IPS-20b (cell line): ENCODE data around the gene SPATA6.

Experiments used
- H3K27ac ChIP-seq: one replicate; pipeline ENCODE4 v1.5.1; 2013; ENCODE audit warnings: low read length
- H3K27me3 ChIP-seq: 2 replicates; pipeline ENCODE4 v1.6.1; 2013; ENCODE audit warnings: mild to moderate bottlenecking, low read length, inconsistent platforms; ENCODE audit not compliant: insufficient read depth
- H3K36me3 ChIP-seq: 2 replicates; pipeline ENCODE4 v1.6.1; 2013; ENCODE audit warnings: low read depth, mild to moderate bottlenecking, inconsistent platforms, low read length, moderate library complexity; ENCODE audit not compliant: insufficient read depth
- H3K4me1 ChIP-seq: 2 replicates; pipeline ENCODE4 v1.6.1; 2013; ENCODE audit warnings: mild to moderate bottlenecking, control low read depth, inconsistent platforms, low read length, moderate library complexity; ENCODE audit not compliant: insufficient read depth
- H3K4me3 ChIP-seq: 2 replicates; pipeline ENCODE4 v1.5.1; 2013; ENCODE audit warnings: mild to moderate bottlenecking, low read length, inconsistent platforms
- H3K9ac ChIP-seq: 2 replicates; pipeline ENCODE4 v1.6.1; 2013; ENCODE audit warnings: low read depth, mild to moderate bottlenecking, inconsistent platforms, low read length, moderate library complexity
- H3K9me3 ChIP-seq: 2 replicates; pipeline ENCODE4 v1.6.1; 2013; ENCODE audit warnings: mild to moderate bottlenecking, low read depth, low read length, inconsistent platforms; ENCODE audit not compliant: insufficient read depth

The SPATA6 gene

GRCh38 chr1:48405940-48406339, 66.1 kb downstream of the SPATA6 start:
- no peaks in the 10 kb centered on the region for H3K4me1 ChIP-seq

DNA sequence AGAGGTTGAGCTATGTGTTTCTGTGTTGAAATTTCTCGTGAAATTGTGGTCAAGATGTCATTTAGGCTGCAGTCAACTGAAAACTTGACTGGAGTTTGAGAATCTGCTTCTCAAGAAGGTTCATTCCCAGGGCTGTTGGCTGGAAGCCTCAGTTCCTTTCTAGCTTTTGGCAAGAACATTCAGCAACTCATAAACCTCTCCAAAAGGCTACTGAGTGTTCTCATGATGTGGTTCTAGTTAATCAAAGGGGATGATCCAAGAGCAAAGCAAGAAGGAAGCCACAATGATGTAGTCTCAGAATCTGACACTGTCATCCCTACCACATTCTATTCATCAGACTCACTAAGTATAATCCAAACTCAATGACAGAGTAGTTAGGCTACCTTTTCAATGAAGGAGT, 66.6 kb downstream of the SPATA6 start:
- Histone ChIP-seq H3K27me3 (no peaks in the 10 kb centered on the region), H3K27ac (no peak overlapping the region)

More at GRCh38 chr1:48405940-48406339, 66.1 kb downstream of the SPATA6 start:
- H3K36me3 ChIP-seq, result no peaks in the 10 kb centered on the region
- no peaks in the 10 kb centered on the region for H3K27me3 ChIP-seq
- no peak overlapping the region for H3K4me3 ChIP-seq
- no peak overlapping the region for H3K27ac ChIP-seq
- H3K9ac ChIP-seq, result no peak overlapping the region
- no peaks in the 10 kb centered on the region for H3K9me3 ChIP-seq

DNA sequence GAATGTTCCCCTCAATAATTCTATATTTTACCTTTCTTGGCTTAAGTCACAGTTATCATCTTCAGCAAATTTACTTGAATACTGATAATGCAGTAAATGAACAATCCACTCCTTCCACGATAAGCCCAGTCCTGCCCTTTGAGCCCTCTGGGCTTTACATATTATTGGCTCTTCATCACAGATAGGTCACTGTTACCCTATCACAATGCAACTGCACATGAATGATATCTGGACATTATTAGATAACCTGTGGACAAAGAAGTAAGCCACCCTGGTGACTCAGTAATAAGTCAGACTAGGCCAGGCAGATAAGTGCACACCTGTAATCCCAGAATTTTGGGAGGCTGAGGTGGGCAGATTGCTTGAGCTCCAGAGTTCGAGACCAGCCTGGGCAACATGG, 69.4 kb downstream of the SPATA6 start:
- no peaks in the 10 kb centered on the region for H3K27me3 ChIP-seq
- H3K4me3 ChIP-seq, result no peak overlapping the region
- no peaks in the 10 kb centered on the region for H3K9me3 ChIP-seq
- H3K9ac ChIP-seq, result no peak overlapping the region
- no peaks in the 10 kb centered on the region for H3K36me3 ChIP-seq
- H3K27ac ChIP-seq, result no peak overlapping the region
- H3K4me1 ChIP-seq, result no peaks in the 10 kb centered on the region

More for the DNA sequence above, 66.6 kb downstream of the SPATA6 start:
- Histone ChIP-seq H3K9me3 (no peaks in the 10 kb centered on the region), H3K4me1 (no peaks in the 10 kb centered on the region), H3K36me3 (no peaks in the 10 kb centered on the region), H3K9ac (no peak overlapping the region), H3K4me3 (no peak overlapping the region)

DNA sequence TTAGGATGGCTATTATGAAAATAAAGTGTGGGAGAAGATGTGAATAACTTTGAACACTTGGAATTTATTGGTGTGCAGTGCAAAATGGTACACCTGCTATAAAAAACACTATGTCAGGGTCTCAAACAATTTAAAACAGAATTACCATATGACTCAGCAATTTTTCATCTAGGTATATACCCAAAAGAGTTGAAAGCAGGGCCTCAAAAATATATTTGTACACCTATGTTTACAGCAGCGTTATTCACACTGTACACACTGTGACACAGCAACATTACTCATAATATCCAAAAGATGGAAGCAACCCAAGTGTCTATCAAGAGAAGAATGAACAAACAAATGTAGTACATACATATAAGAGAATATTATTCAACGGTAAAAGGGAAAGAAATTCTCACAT, 75.8 kb downstream of the SPATA6 start:
- Histone ChIP-seq H3K9me3 (no peaks in the 10 kb centered on the region), H3K4me3 (no peak overlapping the region), H3K27ac (no peak overlapping the region), H3K36me3 (no peaks in the 10 kb centered on the region), H3K27me3 (no peaks in the 10 kb centered on the region), H3K4me1 (no peaks in the 10 kb centered on the region), H3K9ac (no peak overlapping the region)

DNA sequence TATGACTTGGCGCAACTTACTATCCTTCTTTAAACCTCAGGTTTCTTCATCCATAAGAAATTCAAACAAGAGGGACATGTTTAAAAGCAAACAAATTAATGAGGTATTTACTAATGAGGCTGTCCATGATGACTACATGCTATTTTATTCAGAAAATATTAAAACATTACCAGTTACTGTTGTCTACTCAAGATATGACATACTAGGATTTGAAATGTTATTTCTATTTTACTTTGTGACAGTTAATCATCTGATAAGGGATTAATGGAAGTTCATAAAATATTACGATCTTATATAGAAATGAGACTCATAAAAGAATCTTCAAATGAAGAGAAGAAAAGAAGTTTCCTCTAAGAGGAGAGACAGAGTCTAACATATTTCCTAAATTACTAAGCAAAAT, 80.1 kb downstream of the SPATA6 start:
- Histone ChIP-seq H3K27me3 (no peaks in the 10 kb centered on the region), H3K9me3 (no peaks in the 10 kb centered on the region), H3K27ac (no peak overlapping the region), H3K9ac (no peak overlapping the region), H3K36me3 (no peaks in the 10 kb centered on the region), H3K4me3 (no peak overlapping the region), H3K4me1 (no peaks in the 10 kb centered on the region)

DNA sequence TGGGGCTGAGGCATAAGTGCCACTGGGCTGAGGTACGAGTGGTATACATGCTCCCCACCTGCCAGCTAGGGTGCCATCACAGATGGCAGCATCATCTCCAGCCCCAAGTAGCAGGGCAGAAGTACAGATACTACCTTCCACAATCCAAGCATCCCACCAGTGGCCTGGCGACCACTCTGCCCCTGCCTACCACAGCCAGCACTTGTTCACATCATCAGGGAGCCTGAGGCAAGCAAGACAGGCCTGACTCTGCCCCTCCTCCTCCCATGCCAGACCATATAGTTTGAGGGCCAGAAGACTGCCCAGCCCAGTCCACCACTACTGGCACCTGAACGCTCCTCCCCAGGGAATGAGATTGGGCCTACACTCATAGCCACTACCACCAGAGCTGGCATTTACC, 84.6 kb downstream of the SPATA6 start:
- H3K4me1 ChIP-seq, result no peaks in the 10 kb centered on the region
- peaks cover 6% of the 10 kb centered on the region; the same call in 1 of the 2 replicates for H3K9me3 ChIP-seq
- no peak overlapping the region for H3K4me3 ChIP-seq
- peaks cover 7% of the 10 kb centered on the region for H3K36me3 ChIP-seq
- no peak overlapping the region for H3K27ac ChIP-seq
- H3K27me3 ChIP-seq, result no peaks in the 10 kb centered on the region
- no peak overlapping the region for H3K9ac ChIP-seq

DNA sequence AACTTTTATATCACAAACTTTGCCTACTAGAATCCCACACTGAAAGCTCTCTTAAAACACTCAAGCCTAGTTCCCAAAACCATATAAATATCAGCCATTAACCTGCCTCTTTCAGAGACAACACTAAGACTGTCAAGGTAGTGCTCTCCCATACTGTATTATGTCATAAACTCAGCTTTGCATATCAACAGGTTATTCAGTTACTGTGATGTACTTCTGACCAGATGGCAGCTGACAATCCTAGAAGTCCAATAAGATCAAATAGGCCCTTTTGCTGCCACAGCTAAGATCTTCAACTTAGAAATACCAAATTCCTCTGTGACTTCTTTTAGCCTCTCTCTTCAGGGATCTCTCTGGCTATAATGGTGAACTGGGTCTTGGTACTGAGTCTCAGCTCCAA, 97.2 kb downstream of the SPATA6 start:
- no peak overlapping the region for H3K27ac ChIP-seq
- H3K4me1 ChIP-seq, result no peaks in the 10 kb centered on the region
- H3K4me3 ChIP-seq, result no peak overlapping the region
- H3K9ac ChIP-seq, result no peak overlapping the region
- peaks cover 33% of the 10 kb centered on the region for H3K9me3 ChIP-seq
- peaks cover 16% of the 10 kb centered on the region; the same call in 1 of the 2 replicates for H3K36me3 ChIP-seq
- no peaks in the 10 kb centered on the region for H3K27me3 ChIP-seq

- H3K36me3 ChIP-seq, result peaks cover 8% of the 10 kb centered on the region; the same call in 1 of the 2 replicates
- peaks cover 46% of the 10 kb centered on the region for H3K9me3 ChIP-seq
- no peaks in the 10 kb centered on the region for H3K4me1 ChIP-seq
- H3K27ac ChIP-seq, result no peak overlapping the region
- H3K27me3 ChIP-seq, result no peaks in the 10 kb centered on the region
- no peak overlapping the region for H3K4me3 ChIP-seq
- no peak overlapping the region for H3K9ac ChIP-seq
Measured at GRCh38 chr1:48371598-48371997, 100.4 kb downstream of the SPATA6 start.

GRCh38 chr1:48362901-48363300, 109.1 kb downstream of the SPATA6 start:
- H3K4me3 ChIP-seq, result no peak overlapping the region
- H3K9me3 ChIP-seq, result no peaks in the 10 kb centered on the region; the same call in 1 of the 2 replicates
- H3K36me3 ChIP-seq, result no peaks in the 10 kb centered on the region
- no peak overlapping the region for H3K9ac ChIP-seq
- H3K4me1 ChIP-seq, result no peaks in the 10 kb centered on the region
- no peak overlapping the region for H3K27ac ChIP-seq
- H3K27me3 ChIP-seq, result no peaks in the 10 kb centered on the region

DNA sequence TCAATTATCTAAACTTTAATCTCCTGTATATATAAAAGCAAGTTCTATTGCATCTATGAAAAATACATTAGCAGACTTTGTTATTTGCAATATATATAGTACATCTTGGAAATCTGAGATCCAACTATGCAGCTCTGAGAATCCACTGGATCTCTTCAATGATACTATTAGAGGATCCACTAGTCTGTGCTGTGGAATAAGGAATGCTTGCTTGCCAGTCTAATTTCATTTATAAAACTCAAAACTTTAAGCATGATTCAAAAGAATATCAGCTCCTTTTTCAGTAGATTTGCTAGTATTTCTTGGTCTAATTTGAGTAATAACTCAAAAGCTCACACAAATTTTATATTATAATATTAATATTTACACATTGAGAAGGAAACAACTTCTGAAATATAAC, 115.1 kb downstream of the SPATA6 start:
- Histone ChIP-seq H3K9me3 (no peaks in the 10 kb centered on the region), H3K27me3 (no peaks in the 10 kb centered on the region), H3K9ac (no peak overlapping the region), H3K36me3 (no peaks in the 10 kb centered on the region), H3K4me3 (no peak overlapping the region), H3K4me1 (no peaks in the 10 kb centered on the region), H3K27ac (no peak overlapping the region)

- Histone ChIP-seq H3K4me1 (no peaks in the 10 kb centered on the region), H3K9ac (no peak overlapping the region), H3K9me3 (no peaks in the 10 kb centered on the region), H3K4me3 (no peak overlapping the region), H3K27ac (no peak overlapping the region), H3K36me3 (no peaks in the 10 kb centered on the region), H3K27me3 (no peaks in the 10 kb centered on the region)
Measured at GRCh38 chr1:48344373-48344772, 127.6 kb downstream of the SPATA6 start.

GRCh38 chr1:48341221-48341620, 130.8 kb downstream of the SPATA6 start:
- Histone ChIP-seq H3K4me3 (no peak overlapping the region), H3K36me3 (no peaks in the 10 kb centered on the region), H3K9me3 (no peaks in the 10 kb centered on the region), H3K9ac (no peak overlapping the region), H3K27me3 (no peaks in the 10 kb centered on the region), H3K4me1 (no peaks in the 10 kb centered on the region), H3K27ac (no peak overlapping the region)

- Histone ChIP-seq H3K36me3 (no peaks in the 10 kb centered on the region), H3K27ac (no peak overlapping the region), H3K4me1 (no peaks in the 10 kb centered on the region), H3K9me3 (no peaks in the 10 kb centered on the region), H3K9ac (no peak overlapping the region), H3K27me3 (no peaks in the 10 kb centered on the region), H3K4me3 (no peak overlapping the region)
Measured at GRCh38 chr1:48338257-48338656, 133.7 kb downstream of the SPATA6 start.
